GM23248 (cell line): Measurements from ENCODE around the gene FBN3.

Source experiments
- EZH2 ChIP-seq: fragments of 200-600 bp; sonication (generic); IDR thresholded peaks from 2 replicates; pipeline ENCODE4 v1.6.1; 2018; ENCODE audit warnings: antibody characterized with exemption, mild to moderate bottlenecking; ENCODE audit not compliant: insufficient read depth, poor library complexity, severe bottlenecking
- EZH2phosphoT487 ChIP-seq: fragments of 200-600 bp; sonication (generic); IDR thresholded peaks from 2 replicates; pipeline ENCODE4 v1.6.1; 2018; ENCODE audit warnings: antibody characterized with exemption, moderate library complexity, mild to moderate bottlenecking, low read depth; ENCODE audit not compliant: insufficient read depth

DNA sequence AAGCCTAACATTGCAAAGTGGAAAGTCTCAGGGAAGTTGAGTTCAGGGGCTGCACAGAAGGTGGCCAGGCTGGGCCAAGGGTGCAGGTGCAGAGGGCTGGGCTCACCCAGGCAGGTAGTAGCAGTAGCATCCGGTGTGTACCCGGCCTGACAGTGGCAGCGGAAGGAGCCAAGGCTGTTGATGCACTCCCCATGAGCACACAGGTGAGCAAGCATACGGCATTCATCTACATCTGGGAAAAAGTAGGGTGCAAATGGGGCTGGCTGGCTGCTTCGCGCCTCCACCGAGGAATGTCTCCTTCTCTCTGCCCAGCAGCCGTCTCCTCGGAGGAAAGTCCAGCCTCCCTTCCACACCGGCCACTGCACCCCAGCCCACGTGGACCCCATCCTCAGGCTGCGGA lies 66.3 kb downstream of the FBN3 start:
- TF ChIP-seq EZH2 (no peak), EZH2phosphoT487 (no peak)
